NCI-H2107 treated with DMSO at 0.1 percent for 48 hours (cell line): ENCODE measurements around the gene KIDINS220.

ENCODE experiments used
- DNase-seq: peaks from one replicate; lab custom pipeline; 2025; ENCODE audit not compliant: unreplicated experiment; lab: John Stamatoyannopoulos, UW

Gene KIDINS220

DNA sequence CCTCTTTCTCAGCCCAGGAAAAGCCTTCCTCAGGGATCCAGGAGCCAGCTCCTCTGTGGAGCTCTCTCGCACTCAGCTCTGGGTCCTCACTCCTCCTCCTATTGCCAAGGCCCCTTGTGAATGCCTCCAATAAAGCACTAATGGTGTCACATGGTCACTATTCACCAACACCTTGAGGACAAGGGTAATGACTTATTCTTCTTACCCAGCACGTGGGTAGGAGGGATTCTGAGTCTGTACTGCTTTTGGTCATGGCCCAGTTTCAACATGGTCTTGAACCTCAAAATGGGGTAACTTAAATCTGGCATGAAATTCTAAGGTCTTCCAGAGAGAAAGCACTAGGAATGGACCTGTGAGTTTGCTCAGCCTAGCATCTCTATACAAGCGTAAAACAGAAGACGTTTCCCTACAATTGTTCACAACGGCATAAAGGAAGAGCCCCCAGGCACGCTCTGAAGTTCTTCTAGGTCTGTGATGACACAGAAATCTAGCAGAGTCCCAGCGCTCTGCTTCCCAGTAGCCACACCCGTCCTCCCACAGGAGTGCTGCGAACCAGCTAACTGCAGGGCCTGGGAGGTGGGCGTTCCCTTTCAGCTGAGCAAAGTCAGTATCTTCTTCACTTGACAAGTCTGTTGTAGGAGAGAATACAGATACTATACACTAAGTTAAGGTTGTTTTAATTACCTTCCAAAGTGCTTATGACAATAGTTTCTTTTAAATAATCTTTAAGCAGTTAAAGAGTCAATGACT, 14.6 kb upstream of the KIDINS220 start:
- DNase-seq, result no peak

DNA sequence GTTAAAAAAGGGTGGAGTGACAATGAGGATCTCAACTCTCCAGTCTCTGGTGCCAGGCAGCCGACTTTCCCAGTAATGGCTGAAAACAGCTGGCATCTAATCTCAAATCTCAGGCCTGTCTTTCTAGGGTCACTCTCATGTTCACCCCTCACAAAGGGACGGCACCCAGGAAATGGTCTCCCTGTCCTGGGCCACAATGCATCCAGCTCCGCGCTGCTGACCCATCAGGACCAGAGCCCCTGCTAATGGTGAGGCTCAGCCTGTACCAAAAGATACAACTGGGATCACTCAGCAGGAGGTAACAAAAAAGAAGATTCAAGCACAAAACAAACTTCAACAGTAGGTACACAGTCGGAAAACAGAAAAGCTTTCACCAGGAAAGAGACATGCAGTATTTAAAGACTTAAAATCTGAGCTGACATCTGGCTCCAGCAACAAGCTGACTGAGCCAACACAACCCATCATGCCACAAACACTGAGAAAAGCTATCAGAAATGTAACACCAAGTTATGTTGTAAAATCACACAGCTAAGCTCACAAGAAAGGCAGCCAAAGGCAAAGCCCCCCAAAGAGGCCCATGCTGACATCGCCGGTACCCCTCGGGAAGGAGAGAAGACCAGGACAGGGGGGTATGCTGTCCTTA, 13.6 kb upstream of the KIDINS220 start:
- no peak for DNase-seq

DNA sequence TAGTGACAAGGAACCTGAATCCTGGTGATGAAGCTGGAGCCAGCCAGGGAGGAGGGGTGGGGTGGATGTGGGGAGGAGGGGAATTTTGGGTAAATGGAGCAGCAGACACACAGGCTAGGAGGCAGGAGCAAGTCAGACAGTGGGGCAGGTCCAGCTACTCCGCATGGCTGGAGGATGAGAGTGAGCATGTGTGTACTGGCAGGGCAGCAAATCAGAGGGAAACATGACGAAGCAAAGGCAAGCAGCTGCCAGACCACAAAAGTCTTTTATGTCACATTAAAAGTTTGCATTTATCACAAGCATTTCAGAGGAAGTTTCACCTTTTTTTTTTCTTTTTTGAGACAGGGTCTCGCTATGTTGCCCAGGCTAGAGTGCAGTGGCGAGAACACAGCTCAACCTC, 11.9 kb upstream of the KIDINS220 start:
- DNase-seq, result no peak

DNA sequence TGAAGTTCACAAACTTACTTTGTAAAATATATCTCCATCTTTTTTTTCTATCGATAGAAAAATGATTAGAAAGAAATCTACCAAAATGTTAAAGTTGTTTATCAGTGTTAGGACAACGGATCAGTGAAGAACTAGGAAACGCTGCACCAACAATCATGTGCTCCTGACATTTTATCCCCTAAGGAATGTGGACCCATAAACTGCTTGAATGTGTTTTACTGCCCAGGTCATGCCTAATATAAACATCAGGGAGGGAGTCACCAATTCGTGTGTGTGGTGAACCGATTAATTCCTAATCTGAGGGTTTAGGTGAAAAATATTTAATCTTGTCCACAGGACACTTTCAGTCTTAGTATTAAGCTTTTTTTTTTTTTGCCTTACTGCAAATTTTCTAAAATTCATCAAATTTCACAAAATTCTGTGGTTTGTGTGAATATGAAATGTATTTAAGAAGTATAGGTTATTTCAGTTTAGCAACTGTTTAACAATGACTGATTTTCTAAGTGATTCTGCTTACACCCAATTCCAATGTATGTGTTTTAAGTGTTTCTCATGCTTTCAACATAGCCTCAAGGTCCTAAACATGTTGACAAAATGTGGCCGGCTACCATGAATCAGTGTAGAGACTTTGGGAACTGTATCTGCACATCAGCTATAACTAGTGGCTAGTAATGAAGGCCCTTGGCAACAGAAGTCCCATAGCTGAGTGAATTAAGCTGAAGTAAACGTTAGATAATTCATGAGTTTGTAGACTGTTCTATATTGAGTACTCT, 11.1 kb upstream of the KIDINS220 start:
- DNase-seq, result no peak

DNA sequence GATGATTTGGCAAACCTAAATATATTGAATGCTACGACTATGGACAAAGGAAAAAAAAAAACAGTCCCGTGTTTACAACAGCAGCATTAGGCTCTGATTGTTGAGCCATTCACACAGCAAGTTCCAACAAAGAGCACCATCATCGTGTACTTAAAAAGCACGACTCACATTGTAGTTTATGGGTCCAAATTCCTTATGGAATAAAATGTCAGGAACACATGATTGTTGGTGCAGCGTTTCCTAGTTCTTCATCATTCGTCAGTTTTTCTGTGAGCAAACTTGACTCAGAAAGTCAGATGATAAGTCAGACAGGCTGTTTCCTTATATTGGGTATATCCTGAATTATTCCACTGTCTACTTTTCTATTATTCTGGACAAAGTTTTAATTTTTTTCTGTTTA, 10.0 kb upstream of the KIDINS220 start:
- no peak for DNase-seq

DNA sequence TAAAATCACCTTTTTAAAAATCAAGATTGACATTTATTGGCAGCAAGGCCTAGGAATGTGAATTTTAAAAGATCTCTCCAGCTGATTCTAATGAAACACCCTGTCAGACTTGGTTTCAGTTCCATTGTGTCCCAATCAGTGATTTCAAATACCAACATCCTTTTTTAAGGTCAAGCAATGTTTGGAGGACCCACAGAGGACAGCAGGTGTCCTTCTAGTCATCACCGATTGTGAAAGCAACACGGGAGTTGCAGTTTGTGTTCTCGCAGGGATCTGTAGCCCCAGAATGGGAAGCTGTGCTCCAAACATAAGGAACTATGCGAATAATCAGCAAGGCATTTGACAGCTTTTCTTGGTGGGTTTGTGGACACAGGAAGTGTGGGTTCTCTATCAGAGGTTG, 4.5 kb upstream of the KIDINS220 start:
- no peak for DNase-seq

DNA sequence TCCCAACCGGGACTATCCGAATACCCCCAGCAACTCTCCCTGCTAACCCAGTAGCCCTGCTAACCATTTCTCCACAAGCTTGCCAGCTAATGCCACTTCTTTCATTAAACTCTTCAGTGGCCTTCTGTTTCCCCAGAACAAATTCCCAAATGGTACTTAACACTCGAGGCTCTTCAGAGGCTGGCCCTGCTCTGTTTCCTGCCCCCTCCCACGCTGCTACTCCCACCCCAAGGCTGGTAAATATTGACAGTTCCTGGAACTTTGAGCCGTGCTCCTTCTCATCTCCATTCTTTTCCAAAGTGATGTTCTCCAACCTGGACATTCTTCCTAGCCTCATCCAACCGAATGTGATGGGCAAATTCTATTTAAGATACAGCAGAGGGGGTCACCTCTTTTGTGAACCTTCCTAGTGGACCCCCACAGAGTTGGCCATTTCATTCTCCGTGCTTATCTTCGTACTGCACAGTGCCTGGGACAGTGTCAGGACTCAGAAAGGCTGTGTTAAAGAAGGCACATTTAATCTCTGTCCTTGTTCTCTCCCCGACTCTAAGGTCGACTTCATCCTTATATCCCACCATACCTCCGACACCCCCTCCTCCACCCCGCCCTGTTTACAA, 3.2 kb upstream of the KIDINS220 start:
- DNase-seq, result no peak

DNA sequence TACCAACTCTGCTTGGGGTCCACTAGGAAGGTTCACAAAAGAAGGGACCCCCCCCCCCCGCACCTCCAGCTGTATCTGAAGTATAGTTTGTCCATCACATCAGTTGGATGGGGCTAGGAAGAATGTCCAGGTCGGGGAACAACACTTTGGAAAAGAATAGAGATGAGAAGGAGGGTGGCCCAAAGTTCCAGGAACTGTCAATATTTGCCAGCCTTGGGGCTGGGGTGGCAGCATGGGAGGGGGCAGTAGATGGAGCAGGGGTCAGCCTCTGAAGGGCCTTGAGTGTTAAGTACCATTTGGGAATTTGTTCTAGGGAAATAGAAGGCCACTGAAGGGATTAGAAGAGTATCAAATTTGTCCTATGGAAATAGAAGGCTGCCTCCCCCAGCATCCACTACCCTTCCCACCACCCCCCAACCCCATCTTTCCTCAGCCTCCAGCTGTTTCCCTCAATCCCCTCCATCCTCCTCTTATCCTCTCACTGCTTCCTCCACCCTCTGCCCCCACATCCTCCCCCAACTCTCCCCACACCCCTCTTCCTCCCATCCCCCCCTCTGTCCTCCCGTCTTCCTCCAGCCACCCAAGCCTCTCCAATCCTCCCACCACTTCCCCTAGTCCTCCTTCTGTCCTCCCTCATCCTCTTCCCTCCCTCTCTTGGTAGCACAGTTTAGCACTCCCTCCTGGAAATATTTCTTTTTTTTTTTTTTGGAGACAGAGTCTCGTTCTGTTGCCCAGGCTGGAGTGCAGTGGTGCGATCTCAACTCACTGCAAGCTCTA, 2.0 kb upstream of the KIDINS220 start:
- DNase-seq, result no peak

DNA sequence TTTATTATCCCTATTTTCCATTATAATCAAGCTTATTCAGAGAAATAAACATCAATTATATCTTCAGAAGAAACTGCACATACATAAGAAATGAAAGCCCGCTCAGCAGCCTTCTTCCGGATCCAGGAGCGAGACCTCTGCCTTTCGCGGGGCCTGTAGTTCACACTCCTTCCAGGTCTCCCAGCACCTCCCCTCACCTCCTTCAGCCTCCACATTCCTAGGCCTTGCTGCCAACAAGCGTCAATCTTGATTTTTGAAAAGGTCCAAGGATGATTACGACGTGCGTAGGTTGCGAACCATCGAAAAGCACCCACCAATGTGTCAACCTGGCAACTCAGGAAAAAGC, 355 bp upstream of the KIDINS220 start:
- no peak for DNase-seq

DNA sequence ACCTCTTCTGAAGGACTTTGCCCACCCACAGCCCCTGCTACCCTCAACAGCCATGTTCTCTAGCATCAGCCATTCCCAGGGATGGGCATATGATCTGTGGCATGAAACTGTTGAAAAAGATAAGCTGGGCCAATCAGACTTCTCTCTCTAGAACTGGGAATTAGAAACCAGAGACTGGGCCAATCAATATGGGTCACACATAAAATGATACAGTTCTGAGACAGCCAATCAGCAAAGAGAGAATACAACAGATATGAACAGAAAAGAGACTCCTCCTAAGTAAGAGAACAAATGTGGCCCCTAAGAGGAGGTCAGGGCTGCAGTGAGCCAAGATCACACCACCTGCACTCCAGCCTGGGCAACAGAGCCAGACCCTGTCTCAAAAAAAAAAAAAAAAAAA, 2.1 kb downstream of the KIDINS220 start:
- DNase-seq, result no peak

DNA sequence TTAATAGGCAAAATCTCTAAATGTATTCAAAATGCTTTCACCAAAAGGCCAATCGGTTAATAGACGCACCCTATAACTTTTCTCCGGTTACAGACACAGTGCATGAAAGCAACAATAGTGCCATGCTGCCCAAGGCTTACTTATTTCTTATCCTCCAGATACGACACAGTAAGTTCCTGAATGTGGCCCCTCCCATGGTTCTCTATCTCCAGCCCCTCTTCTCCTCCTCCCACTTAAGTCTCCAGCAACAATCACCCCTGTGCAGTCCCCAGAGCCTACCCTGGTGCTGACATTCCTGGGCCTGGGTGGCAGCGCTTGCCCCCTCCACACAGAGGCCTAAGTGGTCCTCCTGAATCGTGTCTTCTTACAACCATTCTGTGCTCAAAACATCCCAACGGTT, 3.6 kb downstream of the KIDINS220 start:
- DNase-seq, result no peak

DNA sequence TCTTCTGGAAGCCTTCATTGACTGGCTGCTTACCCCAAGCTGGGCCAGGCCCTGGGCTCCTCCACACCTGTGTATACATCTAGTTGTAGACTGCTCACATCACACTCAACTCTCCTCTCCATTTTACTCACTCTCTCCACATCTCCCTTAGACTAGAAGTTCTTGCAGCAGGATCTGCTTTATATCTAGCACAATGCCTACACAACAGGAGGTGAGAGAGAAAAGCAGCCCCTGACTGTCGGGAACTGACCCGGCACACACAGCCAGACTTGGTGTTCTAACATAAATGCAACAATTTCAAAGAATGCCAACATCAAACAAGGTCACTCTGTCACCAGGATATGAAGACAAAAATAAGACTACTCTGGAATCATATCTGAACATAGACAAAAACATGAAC, 5.9 kb downstream of the KIDINS220 start:
- DNase-seq, result no peak

DNA sequence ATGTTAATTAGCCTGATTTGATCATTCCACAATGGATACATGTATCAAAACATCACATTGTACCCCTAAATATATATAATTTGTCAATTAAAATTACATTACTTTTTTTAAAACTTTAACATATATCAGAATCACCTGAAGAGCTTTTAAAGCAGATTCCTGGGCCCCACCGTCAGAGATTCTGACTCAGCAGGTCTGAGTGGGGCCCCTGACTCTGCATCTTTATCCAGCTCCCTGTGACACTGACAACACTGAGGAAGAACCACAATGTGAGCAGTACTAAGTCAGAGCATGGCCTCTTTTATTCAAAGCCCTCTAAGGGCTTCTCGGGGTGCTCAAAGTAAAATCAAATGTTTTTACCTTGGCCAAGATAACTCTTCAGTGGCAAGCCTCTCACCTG, 9.7 kb downstream of the KIDINS220 start:
- no peak for DNase-seq

DNA sequence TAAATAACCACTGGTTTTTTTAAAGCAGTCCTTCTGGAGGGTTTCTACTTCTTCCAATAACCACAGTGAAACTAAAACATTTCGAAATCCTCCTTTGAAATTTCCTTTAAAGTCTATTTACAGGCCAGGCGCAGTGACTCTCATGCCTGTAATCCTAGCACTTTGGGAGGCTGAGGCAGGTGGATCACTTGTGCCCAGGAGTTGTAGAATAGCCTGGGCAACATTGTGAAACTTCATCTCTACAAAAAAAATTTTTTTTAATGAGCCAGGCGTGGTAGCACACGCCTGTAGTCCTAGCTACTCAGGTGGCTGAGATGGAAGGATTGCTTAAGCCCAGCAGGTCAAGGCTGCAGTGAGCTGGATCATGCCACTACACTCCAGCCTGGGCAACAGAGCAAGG, 15.2 kb downstream of the KIDINS220 start:
- no peak for DNase-seq

DNA sequence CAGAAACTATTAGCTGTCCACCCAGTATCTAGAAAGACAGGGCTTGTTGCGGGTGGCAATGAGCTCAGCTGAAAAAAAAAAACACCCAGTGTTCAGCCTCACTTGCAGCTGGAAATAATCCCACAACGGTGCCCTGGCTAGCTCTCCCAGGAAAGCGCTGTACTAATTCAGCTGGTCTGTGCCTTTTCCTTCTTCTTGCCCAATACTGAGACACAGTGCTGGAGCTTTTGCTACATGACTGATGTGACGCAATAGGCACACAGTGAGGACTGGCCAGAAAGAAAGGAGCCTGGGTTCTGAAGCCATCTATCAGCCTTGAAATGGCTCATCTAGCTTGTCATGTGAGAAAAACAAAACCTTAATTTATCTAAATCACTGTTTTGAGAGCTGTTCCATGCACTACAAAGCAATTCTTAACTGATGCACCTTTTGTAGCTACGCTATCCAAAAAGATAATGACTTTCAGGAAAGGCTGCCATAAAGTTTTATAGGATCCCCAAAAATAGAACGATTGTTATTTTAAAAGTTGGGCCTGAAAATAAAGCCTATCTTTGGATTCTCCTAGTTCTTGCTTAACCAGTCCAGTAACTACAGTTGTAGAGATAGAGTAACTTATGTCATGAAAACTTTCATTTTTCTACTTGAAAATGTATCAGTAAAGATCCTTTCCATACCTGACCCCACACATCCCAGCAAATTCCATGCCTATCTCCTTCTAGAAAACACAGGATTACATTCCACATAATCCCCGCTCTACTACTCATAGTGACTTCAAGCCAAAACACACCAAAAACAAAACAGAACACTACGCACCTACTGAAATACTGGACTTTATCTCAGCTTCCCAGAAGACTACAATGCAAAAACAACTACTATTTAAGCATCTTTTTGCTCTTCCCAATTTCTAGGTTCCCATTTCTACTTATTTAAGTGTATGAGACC, 15.9 kb downstream of the KIDINS220 start:
- DNase-seq, result no peak

DNA sequence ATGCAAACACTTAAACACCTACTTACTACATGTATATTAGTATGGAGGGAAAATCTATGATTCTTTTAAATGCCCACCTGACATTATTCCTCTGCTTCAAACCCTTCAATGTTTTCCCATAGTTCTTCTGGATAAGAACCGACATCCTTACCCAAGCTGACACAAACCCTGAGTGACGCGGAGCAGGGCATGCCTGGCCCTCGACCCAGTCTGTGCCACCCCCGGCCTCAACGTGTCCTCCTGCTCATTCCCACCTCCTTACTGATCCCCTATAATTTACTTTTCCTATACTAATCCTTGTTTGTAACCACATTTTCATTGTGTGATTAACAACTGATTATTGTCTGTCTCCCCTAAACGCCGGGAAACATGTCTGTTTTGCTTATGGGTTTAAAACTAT, 17.5 kb downstream of the KIDINS220 start:
- no peak for DNase-seq

DNA sequence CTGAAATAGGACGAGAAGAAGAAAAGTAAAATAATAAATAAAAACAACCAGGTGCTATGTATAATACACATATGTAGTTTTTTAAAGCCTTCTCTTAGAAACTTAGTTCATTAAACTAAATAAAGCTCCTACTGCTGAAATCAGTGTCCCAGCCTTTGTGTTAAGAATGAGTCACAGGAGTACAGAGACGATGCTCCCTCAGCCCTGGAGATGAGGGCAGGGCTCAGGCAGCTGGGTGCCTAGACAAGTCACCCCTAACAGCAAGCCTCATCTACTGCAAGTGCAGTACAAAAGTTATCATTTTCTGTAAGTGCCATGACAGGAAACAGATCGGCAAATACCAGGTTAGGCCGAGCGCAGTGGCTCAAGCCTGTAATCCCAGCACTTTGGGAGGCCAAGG, 18.2 kb downstream of the KIDINS220 start:
- no peak for DNase-seq

DNA sequence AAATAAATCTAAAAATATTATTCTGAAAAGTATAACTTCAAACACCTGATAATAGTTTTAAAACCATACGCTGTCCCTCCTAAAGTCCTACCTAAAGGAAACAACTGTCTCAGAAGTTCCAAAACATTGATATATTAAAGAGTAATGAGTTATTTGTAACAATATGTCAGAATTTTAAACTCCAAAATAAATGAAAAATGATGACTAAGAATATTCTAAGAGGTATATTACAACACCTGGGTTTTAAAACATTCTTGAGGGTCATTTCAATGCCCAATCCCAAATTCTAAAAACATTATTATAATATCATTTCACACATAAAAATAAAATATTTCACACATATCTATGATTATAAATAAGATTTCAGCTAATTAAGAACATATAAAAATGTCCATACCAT, 20.2 kb downstream of the KIDINS220 start:
- no peak for DNase-seq

DNA sequence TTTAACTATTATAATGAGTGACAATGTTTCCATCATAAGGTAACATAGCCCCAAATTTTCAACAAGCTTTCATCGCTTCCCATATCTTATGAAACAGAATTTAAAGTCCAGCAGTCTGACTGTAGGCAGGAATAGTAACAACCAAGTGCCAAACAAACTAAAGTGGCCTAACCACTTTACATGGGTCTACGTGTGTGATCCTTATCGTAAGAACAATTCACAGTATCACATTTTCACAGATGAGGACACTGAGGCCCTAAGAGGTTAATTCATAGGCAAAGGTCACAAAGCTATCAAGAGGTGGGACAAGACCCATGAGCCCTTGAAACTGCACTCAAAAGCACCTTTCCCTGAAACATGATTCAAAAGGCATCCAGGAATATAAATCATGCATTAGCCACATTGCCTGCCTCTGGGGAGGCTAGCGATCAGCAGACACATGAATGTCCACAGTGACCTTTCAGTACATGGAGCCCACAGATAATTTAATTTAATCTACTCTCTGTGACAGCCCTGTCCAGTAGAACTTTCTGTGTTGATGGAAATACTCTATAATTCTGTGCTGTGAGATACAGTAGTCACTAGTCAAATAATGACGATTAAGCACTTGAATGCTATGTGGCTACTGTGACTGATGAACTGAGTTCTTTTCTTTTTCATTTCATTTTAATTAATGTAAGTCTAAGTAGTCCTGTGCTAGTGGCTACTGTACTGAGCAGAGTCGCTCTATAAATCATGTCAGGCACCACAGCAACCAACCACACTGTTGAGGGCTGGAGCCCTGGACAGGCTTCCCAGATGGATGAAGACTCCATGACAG, 30.3 kb downstream of the KIDINS220 start:
- DNase-seq, result no peak
